Stimulated activated CD4-positive, alpha-beta T cell treated with anti-CD3 and anti-CD28 coated beads, Interleukin-4, amount 100 ng/mL, for 4 hours (primary cell): ENCODE results near the gene TUBB2B.
"Not testable (repeated sequence)": the region's sequence is repeated elsewhere in the genome, so short reads cannot be mapped to it uniquely, and the experiment has no call there.

Source experiments
- DNase-seq, 2 experiments: peaks; one replicate each; pipeline ENCODE4 v3.0.0-alpha.2; 2020

TUBB2B gene

DNA sequence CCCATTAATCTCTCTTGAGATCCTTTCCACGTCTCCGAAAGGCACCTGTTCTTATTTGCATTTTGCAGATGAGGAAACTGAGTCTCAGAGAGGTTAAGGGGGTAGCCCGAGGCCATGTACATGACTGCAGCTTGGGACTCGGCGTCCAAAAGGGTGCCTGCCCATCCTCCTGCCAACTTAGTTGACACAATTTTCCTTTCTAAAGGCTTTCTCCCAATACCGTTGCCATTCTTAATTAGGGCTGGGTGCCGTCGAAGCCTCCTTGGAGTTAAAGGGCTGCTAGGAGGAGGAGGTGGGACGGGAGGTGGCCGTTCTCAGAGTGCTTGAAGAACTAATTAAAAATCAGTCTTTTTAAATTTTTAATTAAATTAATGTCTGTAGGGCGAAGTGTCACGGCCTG, 30.7 kb upstream of the TUBB2B start:
- no peak for DNase-seq

DNA sequence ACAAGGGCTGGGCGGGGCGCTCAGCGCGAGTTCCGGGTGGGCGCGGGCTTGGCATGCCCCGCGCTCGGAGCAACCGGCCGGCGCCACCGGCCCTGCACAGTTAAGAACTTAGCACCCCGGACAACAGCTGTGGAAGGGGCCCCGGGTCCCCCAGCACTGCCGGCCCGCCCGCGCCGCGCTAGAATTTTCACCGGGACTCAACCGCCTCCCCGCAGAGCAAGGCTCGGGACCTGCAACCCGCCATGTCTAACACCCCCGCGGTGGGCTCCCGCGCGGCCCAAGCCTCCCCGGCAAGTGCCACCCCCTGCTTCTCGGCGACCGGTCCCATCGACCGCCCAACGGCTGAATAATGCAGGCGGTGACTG, 26.1 kb upstream of the TUBB2B start:
- DNase-seq = no peak

DNA sequence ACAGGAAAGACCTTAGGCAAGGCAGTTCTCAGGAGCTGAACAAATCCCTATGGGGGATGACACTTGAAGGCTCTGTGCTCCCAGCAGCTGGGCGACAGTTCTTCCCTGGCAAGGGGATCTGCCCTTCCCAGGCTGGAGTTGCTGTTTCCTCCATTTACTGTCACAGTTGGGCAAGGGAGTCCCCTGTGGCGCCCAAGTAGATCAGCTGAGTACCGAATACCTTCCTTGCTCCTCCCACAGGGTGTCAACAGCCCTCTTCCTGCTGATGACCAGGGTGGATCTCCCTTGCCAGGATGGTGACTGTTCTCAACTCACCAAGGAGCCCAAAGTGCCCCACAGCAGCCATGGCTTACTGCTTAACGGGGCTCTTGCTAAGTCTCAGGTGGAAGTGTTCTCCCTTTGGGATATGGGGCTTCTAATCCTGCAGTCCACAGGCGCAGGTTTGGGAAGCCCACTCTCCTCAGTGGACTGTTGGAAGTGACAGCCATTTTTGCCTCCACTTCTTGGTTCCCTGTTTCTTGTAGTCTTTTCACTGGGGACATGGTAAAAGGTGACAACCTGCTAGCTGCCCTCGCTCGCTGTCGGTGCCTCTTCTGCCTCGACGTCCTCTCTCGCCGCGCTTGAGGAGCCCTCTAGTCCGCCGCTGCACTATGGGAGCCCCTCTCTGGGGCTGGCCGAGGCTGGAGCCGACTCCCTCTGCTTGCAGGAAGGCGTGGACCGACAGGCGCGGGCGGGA, 25.6 kb upstream of the TUBB2B start:
- no peak for DNase-seq

GRCh38 chr6:3252369-3252768, 24.9 kb upstream of the TUBB2B start:
- no peak for DNase-seq

- peak; percentile 72 to 75 for DNase-seq
These were observed 24.2 kb upstream of the TUBB2B start for GRCh38 chr6:3251462-3252314.

GRCh38 chr6:3250231-3250675, 22.8 kb upstream of the TUBB2B start:
- DNase-seq = no peak

DNA sequence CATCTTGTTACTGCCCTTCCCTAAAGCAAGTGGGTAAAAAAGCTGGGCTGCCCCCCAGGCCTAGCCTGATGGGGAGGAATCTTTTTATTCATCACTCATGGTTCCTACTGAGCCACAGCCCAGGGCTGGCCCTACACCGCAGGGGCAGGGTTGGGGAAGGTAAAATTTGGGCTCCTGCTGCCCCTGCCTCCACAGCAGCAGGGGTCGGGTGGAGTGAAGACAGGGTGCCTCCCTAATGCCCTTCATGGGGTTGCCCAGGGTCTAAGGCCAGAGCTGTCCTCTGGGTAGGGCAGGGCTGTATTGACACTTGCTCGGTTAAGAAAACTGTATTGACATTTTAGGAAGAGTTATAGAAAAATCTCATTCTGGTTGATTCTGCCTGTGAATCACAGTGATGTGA, 22.4 kb upstream of the TUBB2B start:
- DNase-seq = no peak

DNA sequence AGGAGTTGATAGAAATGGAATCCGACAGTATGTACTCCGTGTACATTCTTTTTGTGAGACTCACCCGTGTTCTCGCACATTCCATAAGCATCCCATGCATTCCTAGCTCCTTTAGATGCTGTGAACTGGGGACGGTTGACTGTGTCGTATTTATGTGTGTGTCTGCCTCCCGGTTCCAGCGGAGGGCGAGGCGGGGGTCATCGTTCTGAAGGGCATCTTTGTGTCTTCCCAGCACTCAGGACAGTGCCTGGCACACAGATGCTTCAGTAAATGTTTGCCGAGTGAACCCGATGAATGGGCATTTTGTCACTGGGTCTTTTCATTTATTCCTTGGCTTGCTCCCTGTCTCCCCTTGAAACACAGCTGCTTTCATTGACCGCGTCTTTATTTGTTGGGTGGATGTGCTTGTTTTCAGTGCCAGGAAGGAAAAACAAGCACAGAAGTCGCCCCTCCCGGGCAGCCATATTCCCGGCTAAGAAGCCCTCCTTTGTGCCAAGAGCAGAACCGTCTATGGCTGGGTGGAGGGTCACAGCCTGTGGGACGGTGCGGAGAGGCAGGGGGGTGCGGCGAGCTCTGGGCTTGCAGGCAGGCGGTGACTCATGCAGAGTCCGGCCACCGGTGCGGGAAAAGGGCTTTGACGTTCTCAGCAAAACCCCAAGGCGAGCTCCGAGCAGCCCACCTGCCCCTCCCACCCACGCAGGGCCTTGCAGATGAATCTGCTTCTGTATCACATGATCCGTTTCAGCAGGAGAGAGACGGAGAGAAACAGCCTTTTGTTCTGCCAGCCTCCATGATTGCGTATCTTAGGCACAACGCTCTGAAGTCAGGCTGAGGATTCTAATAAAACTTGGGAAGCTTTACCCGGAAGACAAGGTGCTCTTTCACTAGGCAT, 20.0 kb upstream of the TUBB2B start:
- no peak for DNase-seq

DNA sequence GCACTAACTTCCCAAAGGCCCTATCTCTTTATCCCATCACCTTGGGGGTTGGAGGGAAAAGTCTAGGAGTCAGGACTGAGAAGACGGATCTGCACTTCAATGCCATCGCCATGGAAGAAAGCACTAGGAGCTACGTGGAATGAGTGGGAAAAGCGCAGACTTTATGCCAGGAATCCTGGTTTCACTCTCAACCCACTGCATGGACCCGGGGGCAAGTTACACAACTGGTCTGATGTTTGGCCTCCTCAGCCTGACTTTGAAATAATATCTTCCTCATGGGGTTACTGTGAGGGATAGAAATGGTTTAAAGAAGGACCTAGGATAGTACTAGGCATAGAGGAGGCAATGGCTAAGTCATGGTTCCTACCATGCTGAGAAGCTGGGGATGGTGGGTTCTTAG, 17.8 kb upstream of the TUBB2B start:
- no peak for DNase-seq

GRCh38 chr6:3244832-3245161, 17.3 kb upstream of the TUBB2B start:
- DNase-seq = not testable (repeated sequence)

DNA sequence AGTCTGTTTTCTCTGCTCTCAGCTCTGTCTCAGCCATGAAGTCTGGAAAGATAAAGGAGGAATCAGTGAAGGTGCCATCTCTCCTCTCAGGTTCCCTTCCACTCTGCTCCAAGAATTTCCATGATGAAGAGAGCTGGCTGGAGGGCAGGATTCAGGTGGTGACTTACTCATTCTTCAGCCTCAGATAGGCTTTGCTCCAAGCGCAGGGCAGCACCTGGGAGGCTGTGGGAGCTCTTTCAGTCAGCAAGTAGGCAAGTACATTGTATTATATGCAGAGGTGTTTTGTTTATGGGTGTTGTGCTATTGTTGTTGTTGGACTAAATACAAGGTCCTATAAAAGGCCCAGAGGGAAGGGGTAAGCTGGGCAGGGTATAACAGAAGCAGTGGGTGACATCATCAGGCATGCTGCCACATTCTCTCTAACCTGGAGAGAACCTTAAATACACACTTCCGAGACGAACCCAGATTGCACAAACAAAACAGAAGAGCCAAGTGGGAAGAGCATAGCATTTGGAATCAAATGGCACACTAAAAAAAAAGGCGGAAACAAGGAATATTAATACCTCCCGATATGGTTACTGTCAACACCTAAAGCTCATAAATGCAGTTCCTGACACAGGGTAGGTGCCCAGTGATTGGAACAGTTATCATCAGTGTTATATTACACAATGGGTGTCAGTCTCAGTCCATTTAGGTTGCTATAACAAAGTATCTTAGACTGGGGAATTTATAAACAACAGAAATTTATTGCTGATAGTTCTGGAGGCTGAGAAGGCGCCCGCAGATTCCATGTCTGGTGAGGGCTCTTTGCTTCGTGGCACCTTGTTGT, 16.8 kb upstream of the TUBB2B start:
- no peak for DNase-seq

DNA sequence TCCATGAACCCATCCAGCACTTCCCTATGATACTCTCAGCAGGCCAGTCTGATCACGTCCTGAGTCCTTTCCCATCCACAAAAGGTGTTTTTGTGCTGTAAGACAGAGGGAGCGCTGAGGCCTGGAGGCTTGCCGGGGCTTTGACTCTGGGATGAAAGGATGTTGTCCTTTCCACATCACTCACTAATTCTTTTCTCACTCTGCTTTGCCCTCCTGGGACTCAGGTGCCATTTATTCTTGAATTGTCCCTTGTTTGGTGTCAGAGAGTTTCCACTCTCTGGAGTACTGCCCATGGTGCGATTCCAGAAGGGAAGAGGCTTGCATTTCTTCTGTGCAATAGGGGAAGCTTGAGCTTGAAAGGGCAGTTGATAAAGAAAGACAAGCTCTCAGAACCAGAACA, 15.3 kb upstream of the TUBB2B start:
- DNase-seq = no peak

DNA sequence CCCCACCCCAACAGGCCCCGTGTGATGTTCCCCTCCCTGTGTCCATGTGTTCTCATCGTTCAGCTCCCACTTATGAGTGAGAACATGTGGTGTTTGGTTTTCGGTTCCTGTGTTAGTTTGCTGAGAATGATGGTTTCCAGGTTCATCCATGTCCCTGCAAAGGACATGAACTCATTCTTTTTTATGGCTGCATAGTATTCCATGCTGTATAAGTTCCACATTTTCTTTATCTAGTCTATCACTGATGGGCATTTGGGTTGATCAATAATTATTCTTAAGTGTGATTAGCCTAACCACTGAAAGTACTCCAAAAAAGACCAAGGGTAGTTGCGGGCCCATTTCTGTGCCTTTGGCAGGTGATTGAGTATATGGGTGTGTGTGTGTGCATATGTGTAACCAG, 14.3 kb upstream of the TUBB2B start:
- DNase-seq = not testable (repeated sequence)

DNA sequence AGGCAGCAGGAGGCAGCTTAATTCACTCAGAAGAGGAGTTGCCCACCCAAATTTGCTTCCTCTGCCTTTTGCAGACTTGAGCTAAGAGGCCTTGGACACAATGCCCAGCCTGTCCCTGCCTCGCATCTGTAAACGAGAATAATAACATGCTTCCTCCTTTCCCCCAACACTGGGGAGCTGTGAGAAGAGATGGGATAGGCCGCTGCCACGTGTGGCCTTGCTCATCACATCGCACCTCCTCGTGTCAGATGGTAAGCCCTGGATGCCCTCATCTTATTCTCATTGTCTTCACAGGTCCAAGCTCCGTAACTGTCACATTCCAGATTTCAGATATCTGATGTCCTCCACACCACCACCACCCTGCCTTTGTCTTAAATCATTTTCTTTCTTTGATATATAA, 13.1 kb upstream of the TUBB2B start:
- no peak for DNase-seq

- DNase-seq = no peak
These were observed 11.8 kb upstream of the TUBB2B start for GRCh38 chr6:3239110-3239830.

DNA sequence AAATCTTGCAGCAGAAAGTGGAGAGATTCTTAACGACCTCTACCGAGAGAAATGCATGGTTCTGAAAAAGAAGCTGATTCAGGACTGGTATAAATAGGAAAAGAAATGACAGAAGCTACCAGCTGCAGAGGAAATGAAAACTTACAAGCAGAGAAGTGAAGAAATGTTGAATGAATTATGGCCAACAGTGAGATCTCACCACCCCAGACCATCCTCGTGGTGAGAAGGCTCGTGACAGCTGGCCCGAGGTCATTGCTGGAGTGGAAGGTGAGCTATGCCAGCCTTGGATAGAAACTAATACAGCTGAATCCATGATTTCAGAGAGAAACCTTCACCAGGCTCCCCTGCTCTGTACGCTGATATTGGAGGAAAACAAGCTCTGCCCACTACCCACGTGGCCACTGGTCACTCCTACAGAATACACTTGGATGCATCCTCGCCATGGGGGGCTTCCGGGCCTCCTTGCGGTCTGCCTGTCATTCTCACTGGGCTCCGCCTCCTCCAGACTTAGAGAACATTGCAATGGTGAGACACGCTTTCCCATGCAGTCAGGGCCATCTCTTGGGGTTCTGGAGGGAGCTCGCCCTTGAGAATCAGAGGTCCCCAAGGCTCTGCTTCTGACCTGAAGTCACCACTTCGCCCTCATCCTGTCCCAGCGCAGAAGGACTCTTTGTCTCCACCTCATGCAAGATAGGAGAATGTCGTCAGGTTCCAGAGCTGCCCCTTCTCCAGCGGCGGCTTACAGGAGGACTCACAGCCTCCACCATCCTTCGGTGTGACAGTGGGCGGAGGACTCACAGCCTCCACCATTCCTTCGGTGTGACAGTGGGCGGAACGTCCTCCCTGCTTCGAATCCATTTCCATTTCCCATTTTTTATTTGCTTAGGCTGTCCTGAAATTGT, 10.6 kb upstream of the TUBB2B start:
- no peak for DNase-seq

GRCh38 chr6:3236005-3236404, 8.6 kb upstream of the TUBB2B start:
- DNase-seq = no peak

DNA sequence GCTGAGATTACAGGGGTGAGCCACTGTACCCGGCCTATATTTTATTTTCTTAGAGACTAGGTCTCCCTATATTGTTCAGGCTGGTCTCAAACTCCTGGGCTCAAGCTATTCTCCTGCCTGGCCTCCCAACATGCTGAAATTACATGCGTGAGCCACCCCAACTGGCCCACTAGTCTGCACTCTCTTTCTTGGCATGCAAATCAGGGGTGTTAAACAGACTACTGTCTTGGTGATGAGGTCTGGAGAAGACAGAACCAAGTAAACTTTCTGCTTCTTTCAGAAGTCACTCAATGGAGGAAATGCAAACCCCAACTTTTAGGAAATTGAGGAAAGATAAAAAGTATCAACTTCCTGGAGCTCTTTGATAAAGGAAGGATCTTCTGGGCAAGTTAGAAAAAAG, 8.0 kb upstream of the TUBB2B start:
- DNase-seq = no peak

DNA sequence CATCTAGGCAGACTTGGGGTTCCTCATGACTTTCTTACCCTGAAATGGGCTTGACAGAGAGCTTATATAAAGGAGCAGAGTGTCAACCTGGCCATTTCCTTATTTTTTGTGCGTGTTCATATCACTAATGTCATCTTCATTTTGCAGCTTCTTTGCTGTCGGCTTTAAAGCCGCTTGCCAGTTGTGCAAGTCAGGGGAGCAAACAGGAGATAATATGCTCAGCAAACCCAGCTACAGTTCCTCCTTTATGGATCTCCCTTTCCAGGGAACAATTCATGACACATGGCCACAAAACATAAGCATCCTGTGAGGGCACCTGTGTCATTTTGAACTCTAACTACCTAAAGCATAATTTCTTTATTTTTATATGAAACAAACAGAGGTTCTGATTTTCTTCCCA, 6.5 kb upstream of the TUBB2B start:
- no peak for DNase-seq

GRCh38 chr6:3233321-3233720, 5.9 kb upstream of the TUBB2B start:
- no peak for DNase-seq
